Activated CD4-positive, alpha-beta T cell treated with anti-CD3 and anti-CD28 coated beads for 24 hours (primary cell): ENCODE data around the gene RIPOR3.
A peak's percentile ranks its signal among the peaks of the same experiment; 100 is the strongest.
"Not testable (repeated sequence)": the region's sequence is repeated elsewhere in the genome, so short reads cannot be mapped to it uniquely, and the experiment has no call there.

Experiments
- DNase-seq, 2 donors: peaks; one replicate each; pipeline ENCODE4 v3.0.0-alpha.2; 2020; ENCODE audit warnings: low read depth in 2 of 2

RIPOR3 gene

GRCh38 chr20:50724851-50725723 lies 33.7 kb upstream of the RIPOR3 start:
- peak; percentile 71 to 76 for DNase-seq

- DNase-seq, result no peak
These were observed 32.9 kb upstream of the RIPOR3 start for GRCh38 chr20:50724112-50724725.

- DNase-seq, result no peak
These were observed 32.3 kb upstream of the RIPOR3 start for GRCh38 chr20:50723672-50724071.

- DNase-seq, result no peak
These were observed 31.2 kb upstream of the RIPOR3 start for GRCh38 chr20:50722424-50723155.

- DNase-seq, result no peak
These were observed 30.5 kb upstream of the RIPOR3 start for GRCh38 chr20:50721881-50722281.

GRCh38 chr20:50720582-50720981 lies 29.2 kb upstream of the RIPOR3 start:
- DNase-seq, result no peak

- no peak for DNase-seq
These were observed 28.7 kb upstream of the RIPOR3 start for GRCh38 chr20:50720026-50720425.

GRCh38 chr20:50719328-50719727 lies 28.0 kb upstream of the RIPOR3 start:
- DNase-seq, result no peak

- DNase-seq, result no peak
These were observed 26.8 kb upstream of the RIPOR3 start for GRCh38 chr20:50717974-50718761.

GRCh38 chr20:50717312-50717711 lies 26.0 kb upstream of the RIPOR3 start:
- DNase-seq, result no peak

- no peak for DNase-seq
These were observed 25.2 kb upstream of the RIPOR3 start for GRCh38 chr20:50716518-50716917.

GRCh38 chr20:50715694-50716093 lies 24.4 kb upstream of the RIPOR3 start:
- no peak for DNase-seq

- DNase-seq, result not testable (repeated sequence)
These were observed 23.1 kb upstream of the RIPOR3 start for GRCh38 chr20:50714426-50714825.

GRCh38 chr20:50713657-50714101 lies 22.3 kb upstream of the RIPOR3 start:
- DNase-seq, result no peak

- no peak for DNase-seq
These were observed 21.7 kb upstream of the RIPOR3 start for GRCh38 chr20:50712771-50713656.

GRCh38 chr20:50711113-50711825 lies 19.9 kb upstream of the RIPOR3 start:
- no peak for DNase-seq

GRCh38 chr20:50710492-50711063 lies 19.2 kb upstream of the RIPOR3 start:
- no peak for DNase-seq

GRCh38 chr20:50709636-50709973 lies 18.3 kb upstream of the RIPOR3 start:
- DNase-seq, result no peak

GRCh38 chr20:50708845-50709635 lies 17.7 kb upstream of the RIPOR3 start:
- no peak for DNase-seq
